ENCODE results near the gene CFAP77.
"Not testable (repeated sequence)": the region's sequence is repeated elsewhere in the genome, so short reads cannot be mapped to it uniquely, and the experiment has no call there.

Gene CFAP77

GRCh38 chr9:132409828-132410528 is at the start of gene CFAP77:
CFAP77 (plus strand) TSS chr9:132410211; CDS start chr9:132410272, 61 bp downstream.
- no peak for ATAC-seq

GRCh38 chr9:132364068-132364467 is 45.9 kb upstream of the CFAP77 start:
- ATAC-seq: no peak

- ATAC-seq: no peak
Observed at GRCh38 chr9:132365986-132366385, 44.0 kb upstream of the CFAP77 start.

- no peak for ATAC-seq
Observed at GRCh38 chr9:132366481-132366880, 43.5 kb upstream of the CFAP77 start.

- no peak for ATAC-seq
Observed at GRCh38 chr9:132367613-132368313, 42.2 kb upstream of the CFAP77 start.

- no peak for ATAC-seq
Observed at GRCh38 chr9:132369421-132369820, 40.6 kb upstream of the CFAP77 start.

- no peak for ATAC-seq
Observed at GRCh38 chr9:132370592-132370991, 39.4 kb upstream of the CFAP77 start.

GRCh38 chr9:132372177-132373095 is 37.6 kb upstream of the CFAP77 start:
- ATAC-seq: no peak

GRCh38 chr9:132377769-132378168 is 32.2 kb upstream of the CFAP77 start:
- not testable (repeated sequence) for ATAC-seq

- ATAC-seq: not testable (repeated sequence)
Observed at GRCh38 chr9:132378416-132378815, 31.6 kb upstream of the CFAP77 start.

GRCh38 chr9:132381966-132382541 is 28.0 kb upstream of the CFAP77 start:
- no peak for ATAC-seq

GRCh38 chr9:132383462-132383883 is 26.5 kb upstream of the CFAP77 start:
- ATAC-seq: peak in 1 of 2 donors; percentile 13

- ATAC-seq: peak; percentile 17 to 33
Observed at GRCh38 chr9:132384376-132384775, 25.6 kb upstream of the CFAP77 start.

- no peak for ATAC-seq
Observed at GRCh38 chr9:132387133-132387532, 22.9 kb upstream of the CFAP77 start.

- no peak for ATAC-seq
Observed at GRCh38 chr9:132390966-132391365, 19.0 kb upstream of the CFAP77 start.

- no peak for ATAC-seq
Observed at GRCh38 chr9:132391449-132391848, 18.6 kb upstream of the CFAP77 start.

GRCh38 chr9:132395560-132395959 is 14.5 kb upstream of the CFAP77 start:
- no peak for ATAC-seq

- ATAC-seq: no peak
Observed at GRCh38 chr9:132401824-132402223, 8.2 kb upstream of the CFAP77 start.

GRCh38 chr9:132404228-132404881 is 5.7 kb upstream of the CFAP77 start:
- ATAC-seq: peak in 1 of 2 donors; percentile 27

GRCh38 chr9:132406554-132407122 is 3.4 kb upstream of the CFAP77 start, which contains the start of gene TTF1:
TTF1 (minus strand) TSS chr9:132406840; CDS start chr9:132402821, 4,019 bp downstream.
- peak; percentile 94 to 95 for ATAC-seq

GRCh38 chr9:132407196-132407595 is 2.8 kb upstream of the CFAP77 start:
- no peak for ATAC-seq

- ATAC-seq: no peak
Observed at GRCh38 chr9:132408521-132408920, 1.5 kb upstream of the CFAP77 start.

Measured in activated CD4-positive, CD25-positive, alpha-beta regulatory T cell treated with anti-CD3 and anti-CD28 coated beads, Interleukin-2, amount 50 U/mL, for 24 hours (primary cell).